ENCODE results near the gene PAF1.

Gene PAF1

DNA sequence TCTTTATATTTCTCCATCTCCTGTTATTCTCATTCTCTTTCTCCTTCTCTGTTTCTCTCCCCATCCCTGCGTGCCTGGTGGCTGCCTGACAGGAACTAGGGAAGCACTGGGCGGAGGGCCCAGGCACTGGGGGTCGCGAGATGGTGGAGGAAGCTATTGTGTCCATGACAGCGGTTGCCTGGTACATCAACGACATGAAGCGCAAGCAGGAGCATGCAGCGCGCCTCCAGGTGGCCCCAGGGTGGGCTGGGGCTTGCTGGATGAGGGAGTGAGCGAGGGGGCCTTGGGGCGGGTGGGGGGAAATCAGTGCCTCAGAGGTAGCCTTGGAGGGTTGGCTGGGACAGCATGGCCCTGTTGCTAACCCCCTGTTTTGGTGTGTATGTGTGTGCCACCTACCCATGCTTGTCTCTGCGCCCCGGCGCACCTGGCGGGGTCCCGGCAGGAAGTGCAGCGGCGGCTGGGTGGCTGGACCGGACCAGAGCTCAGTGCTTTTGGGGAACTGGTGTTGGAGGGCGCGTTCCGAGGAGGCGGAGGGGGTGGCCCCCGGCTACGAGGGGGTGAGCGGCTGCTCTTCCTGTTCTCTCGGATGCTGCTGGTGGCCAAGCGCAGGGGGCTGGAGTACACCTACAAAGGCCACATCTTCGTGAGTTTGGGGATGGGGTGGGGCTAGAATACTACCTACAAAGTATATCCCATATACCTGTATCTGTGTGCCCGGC, 26.7 kb upstream of the PAF1 start:
- TF ChIP-seq, protein P1, sequence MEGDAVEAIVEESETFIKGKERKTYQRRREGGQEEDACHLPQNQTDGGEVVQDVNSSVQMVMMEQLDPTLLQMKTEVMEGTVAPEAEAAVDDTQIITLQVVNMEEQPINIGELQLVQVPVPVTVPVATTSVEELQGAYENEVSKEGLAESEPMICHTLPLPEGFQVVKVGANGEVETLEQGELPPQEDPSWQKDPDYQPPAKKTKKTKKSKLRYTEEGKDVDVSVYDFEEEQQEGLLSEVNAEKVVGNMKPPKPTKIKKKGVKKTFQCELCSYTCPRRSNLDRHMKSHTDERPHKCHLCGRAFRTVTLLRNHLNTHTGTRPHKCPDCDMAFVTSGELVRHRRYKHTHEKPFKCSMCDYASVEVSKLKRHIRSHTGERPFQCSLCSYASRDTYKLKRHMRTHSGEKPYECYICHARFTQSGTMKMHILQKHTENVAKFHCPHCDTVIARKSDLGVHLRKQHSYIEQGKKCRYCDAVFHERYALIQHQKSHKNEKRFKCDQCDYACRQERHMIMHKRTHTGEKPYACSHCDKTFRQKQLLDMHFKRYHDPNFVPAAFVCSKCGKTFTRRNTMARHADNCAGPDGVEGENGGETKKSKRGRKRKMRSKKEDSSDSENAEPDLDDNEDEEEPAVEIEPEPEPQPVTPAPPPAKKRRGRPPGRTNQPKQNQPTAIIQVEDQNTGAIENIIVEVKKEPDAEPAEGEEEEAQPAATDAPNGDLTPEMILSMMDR (IDR thresholded peaks at IDR 0.05), result no peak
- peak overlapping the region in 1 of 2 donors; percentile 38 for H3K27ac ChIP-seq
- no peak overlapping the region for H3K4me3 ChIP-seq
- no peak for DNase-seq (ENCODE audit: low spot score)

DNA sequence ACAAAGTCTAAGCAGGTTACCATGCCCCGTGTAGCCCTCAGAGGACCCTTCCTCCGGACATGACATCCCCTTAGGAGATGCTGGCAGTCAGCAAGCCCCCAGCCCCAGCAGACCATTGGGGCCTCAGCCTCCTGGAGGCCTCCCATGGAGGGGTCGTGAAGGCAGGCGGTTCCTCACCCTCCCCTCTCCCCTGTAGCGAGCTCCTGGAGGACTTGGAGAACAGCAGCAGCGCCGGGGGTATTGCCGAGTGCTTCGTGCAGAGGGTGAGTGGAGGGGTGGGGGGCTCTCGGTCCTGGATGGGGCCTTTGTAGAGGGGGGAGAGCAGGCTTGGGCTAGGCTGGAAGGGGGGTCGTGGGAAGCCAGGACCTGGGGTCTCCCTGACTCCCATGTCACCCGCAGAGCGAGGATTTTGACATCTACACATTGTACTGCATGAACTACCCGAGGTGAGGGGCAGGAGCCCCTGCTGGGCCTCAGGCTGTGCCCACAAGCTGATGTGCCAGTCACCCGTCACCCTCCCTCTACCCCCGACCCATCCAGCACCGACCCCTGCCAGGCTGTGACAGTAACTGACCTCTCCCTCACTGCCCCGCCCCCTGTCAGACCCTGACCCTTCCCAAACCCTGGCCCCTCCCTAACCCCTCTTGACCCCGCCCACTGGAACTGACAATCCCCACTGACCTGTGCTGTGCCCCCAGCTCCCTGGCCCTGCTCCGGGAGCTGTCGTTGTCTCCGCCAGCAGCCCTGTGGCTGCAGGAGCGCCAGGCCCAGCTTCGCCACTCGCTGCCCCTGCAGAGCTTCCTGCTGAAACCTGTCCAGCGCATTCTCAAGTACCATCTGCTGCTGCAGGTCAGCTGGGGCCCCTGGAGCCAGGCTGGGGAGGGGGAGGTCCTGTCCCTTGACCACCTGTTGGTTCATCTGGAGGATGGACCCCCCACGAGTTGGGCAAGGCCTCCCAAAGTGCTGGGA, 25.5 kb upstream of the PAF1 start:
- TF ChIP-seq, protein P1 (IDR thresholded peaks at IDR 0.05), result no peak
- H3K4me3 ChIP-seq, result peak overlapping the region; percentile 97
- peak overlapping the region in 1 of 2 donors; percentile 100 for H3K27ac ChIP-seq
- no peak for DNase-seq (ENCODE audit: low spot score)

DNA sequence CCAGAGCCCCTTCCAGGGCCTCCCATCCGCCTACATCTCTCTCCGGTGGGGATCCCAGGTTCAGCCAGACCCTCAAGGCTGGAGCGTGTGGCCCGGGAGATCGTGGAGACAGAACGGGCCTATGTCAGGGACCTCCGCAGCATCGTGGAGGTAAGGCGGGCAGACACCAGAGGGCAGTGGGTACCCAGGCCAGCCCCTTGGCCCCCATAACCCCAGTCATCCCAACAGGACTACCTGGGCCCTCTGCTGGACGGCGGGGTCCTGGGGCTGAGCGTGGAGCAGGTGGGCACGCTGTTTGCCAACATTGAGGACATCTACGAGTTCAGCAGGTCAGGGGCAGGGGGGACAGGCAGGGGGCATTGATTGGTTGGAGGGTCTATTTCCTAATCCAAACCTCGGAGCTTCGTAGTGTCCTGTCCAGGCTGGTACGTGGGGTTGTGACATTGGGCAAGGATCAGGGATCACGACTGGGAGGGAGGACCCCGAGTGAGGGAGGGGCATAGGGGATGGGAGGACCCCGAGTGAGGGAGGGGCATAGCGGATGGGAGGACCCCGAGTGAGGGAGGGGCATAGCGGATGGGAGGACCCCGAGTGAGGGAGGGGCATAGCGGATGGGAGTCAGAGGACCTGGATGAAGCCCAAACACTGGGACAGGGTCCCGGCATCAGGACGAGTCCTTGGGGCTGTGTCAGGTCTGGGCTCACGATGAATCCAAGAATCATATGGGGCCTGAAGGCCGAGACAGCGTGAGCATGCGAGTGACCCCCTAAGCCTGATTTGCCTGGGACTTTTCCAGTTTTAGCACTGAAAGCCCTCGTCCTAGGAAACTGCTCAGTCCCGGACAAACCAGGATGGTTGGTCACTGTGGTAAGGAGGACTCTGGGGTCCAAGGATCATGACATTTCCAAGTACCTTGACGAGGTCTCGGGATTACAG, 24.5 kb upstream of the PAF1 start:
- H3K27ac ChIP-seq, result peak overlapping the region; percentile 99 to 100
- TF ChIP-seq, protein P1 (IDR thresholded peaks at IDR 0.05), result no peak
- DNase-seq (ENCODE audit: low spot score), result no peak
- H3K4me3 ChIP-seq, result peak overlapping the region; percentile 97

DNA sequence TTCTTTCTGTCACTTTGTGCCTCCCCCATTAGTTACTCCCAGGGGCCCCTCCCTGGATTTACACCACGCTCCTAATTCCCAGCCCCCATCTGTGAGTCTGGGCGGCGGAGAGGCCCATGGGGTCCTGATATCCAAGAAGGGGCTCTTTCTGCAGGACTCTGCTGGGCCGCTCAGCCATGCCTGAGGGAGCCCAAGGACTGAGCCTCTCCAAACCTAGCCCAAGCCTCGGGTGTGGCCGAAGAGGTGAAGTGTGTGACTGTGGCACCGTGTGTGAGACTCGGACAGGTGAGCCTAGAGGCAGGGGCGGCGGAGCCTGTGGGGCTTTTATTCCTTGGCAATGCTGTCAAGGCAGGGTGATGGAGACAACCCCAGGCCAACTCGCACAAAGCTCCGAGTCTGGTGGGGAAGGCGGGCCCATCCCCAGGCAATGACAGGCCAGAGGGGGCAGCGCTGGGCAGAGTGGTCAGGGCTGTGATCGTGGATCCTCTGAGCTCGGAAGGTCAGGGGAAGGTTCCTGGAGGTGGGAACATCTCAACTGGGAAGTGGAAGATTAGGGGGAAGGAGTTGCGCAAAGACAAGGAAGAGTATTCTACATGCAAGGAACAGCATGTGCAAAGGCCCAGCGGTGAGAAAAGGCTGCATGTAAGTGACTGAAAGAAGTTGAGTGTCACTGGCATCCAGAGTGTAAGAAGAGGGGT, 23.2 kb upstream of the PAF1 start:
- TF ChIP-seq, protein P1 (IDR thresholded peaks at IDR 0.05), result no peak
- Histone ChIP-seq H3K27ac (peak overlapping the region; percentile 99 to 100), H3K4me3 (peak overlapping the region; percentile 97)
- DNase-seq (ENCODE audit: low spot score), result no peak

DNA sequence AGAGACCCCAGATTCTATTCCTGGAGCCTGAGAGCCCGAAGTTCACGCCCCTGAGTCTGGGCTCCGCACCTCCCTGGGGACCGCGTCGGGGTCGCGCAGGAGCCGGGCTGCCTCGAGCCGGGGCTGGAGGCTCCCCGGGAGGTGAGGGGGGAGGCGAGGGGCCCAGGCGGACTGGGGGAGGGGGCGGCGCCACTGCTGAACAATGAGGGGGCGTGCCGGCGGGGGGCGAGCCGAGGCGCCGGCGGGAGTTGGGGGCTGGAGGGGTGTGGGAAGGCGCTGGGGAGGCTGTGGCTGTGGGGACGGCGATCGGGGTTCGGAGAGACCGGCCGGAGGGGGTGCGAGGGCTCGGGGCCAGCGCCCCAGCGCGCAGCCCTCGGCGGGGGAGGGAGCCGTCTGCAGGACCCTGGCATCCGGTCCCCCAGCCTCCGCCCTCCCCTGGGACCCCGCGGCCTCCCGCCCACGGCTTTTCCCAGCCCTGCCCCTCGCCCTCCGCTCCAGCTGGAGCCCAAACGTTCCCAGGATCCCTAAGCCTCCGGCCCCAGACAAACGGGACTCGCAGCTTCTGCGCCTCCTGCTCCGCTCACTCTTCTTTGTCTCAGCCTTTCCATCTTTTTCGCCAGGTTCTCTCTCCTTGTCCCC, 22.5 kb upstream of the PAF1 start:
- H3K27ac ChIP-seq, result peak overlapping the region; percentile 99 to 100
- DNase-seq (ENCODE audit: low spot score), result no peak
- H3K4me3 ChIP-seq, result peak overlapping the region; percentile 97
- TF ChIP-seq, protein P1 (IDR thresholded peaks at IDR 0.05), result no peak
